ENCODE measurements around the gene MOV10L1.
A peak's percentile ranks its signal among the peaks of the same experiment; 100 is the strongest.
"Not testable (repeated sequence)": the region's sequence is repeated elsewhere in the genome, so short reads cannot be mapped to it uniquely, and the experiment has no call there.

Gene MOV10L1

DNA sequence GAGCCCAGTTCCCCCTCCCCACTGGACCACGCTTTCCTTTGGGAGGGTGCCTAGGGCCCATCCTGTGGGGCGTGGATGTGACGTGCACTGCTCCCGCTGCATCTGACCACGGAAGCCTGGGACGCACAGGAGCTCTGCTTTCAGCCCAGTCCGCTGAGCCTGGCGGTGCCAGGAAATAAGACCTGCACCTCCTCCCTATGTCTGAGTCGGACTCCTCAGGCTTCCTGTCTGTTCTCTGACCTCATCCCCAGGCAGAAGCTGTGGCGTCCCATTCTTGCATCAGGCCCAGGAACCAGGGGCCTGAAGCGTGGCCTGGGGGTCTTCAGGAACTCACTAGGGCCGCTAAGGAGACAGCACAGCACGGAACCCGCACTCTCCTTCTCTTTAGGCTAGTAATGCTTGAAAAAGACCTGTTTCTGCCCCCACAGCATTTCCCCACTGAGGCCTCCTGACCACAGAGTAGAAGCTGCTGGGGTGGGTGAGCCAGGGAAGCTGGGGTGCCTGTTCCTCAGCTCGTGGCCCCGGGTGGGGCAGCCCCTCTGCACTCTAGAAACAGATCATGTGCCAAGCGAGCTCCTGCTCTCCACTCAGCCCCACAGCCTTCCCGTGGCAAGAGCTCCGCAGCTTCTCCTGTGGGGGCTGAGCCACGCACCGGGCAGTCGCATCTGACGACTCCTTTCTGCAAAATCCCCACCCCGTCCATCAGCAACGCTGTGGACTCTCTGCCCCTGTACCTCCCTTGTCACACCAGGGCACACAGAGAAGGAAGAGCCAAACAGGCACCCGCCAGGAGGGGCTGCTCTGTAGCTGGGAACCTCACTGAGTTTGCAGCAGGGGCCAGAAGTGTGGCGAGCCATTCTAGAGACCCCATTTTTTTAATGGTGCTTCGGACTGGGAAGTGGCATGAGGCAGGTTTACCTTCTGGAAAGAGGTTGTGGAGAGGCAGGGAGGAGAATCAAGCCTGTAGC is 22.6 kb downstream of the MOV10L1 start:
- DNase-seq, result no peak

DNA sequence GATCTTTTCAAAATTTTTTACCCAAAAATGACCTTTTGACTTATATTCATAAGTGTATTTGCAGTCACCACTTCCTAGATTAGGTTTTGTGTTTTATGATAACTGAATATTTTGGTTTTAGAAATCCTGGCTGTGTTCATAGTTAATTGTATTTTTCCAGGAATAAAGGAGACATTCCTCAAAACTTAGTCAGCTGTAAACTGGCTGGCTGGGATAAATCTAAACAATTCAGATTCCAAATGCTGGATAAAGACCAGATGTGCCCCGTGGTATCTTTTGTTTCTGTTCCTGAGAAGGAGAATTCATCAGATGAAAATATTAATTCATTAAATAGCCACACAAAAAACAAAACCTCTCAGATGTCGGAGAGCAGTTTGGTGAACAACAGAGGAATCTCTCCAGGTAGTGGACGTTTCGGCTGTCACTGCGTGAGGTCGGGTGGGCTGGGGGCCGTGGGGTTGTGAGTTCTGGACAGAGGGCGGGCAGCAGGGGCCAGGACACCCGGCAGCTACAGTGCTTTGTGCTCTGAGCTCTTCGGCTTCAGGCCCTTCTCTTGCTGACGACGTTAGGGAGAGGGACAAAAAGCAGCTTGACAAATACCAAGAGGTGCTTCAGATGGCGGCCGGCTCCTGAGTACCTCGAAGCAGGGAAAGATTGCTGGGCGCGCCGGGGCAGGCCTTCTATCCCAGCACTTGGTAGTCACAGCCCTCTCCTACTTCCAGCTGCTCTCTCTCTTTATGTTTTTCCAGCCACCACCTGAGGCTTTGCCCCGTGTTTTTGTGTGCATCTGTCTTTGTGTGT is 24.6 kb downstream of the MOV10L1 start:
- peak; percentile 13 for DNase-seq

- no peak for DNase-seq
Observed at GRCh38 chr22:50115693-50116092, 25.9 kb downstream of the MOV10L1 start.

GRCh38 chr22:50117168-50117762 is 27.5 kb downstream of the MOV10L1 start:
- no peak for DNase-seq

- no peak for DNase-seq
Observed at GRCh38 chr22:50118129-50118528, 28.3 kb downstream of the MOV10L1 start.

DNA sequence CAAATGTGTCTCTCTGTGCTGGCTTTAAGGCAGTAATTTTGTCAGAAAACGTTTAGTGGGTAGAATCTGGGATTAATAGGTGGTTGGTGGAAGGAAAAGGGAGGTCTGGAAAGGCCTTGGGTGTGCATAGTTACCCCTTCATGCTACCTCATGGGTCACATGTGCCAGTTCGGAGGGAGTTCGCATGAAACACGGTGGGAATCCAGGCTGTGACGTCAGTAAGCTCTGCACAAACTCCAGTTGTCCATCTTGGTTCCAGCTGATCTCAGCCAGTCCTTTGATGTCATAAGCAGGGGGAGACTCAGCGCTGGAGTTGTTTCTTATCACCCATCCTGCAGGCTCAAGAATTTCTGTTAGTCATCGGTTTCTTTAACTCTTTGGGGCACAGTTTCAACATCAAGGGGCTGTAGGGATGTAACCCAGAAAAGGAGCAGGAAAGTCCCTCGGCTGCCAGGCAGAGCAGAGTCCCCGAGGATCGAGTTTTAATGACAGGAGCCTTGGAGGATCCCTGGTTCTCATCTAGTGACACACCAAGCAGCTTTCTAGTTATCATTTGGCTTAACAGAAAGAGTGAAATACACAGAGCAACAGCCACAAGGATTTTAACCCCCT is 28.9 kb downstream of the MOV10L1 start:
- no peak for DNase-seq

- no peak for DNase-seq
Observed at GRCh38 chr22:50119169-50119767, 29.5 kb downstream of the MOV10L1 start.

DNA sequence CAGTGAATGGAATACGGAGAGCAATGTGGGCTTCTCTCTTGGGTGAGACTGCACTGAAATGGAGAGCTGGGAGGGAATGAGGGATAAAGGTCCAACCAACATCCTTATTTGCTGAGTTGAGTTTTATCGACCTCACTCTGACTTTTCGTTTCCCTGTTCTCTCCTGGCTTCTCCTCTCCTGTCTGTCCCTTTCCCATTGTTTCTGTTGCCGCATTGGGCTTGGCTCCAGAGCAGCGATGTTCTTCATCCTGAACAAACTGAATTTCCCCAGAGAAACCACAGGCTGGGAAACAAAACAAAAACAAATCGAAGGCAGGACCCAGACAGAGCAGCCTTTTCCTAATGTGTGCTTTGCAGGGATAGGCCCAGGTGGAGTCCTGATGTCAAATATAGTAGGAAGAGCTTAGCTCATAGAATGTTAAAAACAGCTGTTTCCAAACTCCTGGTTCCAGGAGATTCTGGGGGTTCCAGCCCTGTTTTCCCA is 30.0 kb downstream of the MOV10L1 start:
- DNase-seq, result no peak

GRCh38 chr22:50121202-50121740 is 31.5 kb downstream of the MOV10L1 start:
- no peak for DNase-seq

DNA sequence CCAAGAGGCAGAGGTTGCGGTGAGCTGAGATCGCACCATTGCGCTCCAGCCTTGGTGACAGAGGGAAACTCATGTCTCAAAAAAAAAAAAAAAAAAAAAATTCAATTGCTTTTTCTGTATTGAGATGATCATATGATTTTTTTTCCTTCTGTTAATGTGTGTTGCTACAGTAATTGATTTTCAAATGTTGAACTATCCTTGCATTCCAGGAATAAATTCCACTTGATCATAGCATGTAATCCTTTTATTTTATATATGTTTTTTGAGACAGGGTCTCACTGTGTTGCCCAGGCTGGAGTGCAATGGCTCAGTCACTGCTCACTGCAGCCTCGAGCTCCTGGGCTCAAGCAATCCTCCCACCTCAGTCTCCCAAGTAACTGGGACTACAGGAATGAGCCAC is 33.3 kb downstream of the MOV10L1 start:
- DNase-seq, result no peak

DNA sequence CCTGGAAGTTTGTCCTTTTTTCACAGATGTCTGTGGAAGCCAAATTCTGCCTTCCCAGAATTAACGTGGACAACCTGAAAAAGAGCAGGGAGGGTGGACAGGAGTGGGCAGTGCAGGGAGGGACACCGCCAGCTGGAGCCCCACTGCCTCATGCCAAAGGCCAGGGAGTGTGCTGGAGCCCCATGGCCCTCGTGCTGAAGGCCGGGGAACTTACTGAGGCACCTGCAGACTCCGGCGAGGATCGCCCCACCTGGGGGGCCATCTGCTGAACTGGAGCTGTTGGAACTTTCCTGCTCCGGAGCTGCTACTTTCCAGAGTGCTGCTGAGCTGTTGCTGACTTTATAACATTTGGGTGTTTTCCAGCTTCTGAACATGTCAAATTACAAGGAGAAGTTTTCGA is 35.2 kb downstream of the MOV10L1 start:
- no peak for DNase-seq

GRCh38 chr22:50129121-50129736 is 39.4 kb downstream of the MOV10L1 start:
- no peak for DNase-seq

GRCh38 chr22:50131894-50132293 is 42.1 kb downstream of the MOV10L1 start:
- DNase-seq, result no peak

GRCh38 chr22:50134481-50134880 is 44.7 kb downstream of the MOV10L1 start:
- no peak for DNase-seq

DNA sequence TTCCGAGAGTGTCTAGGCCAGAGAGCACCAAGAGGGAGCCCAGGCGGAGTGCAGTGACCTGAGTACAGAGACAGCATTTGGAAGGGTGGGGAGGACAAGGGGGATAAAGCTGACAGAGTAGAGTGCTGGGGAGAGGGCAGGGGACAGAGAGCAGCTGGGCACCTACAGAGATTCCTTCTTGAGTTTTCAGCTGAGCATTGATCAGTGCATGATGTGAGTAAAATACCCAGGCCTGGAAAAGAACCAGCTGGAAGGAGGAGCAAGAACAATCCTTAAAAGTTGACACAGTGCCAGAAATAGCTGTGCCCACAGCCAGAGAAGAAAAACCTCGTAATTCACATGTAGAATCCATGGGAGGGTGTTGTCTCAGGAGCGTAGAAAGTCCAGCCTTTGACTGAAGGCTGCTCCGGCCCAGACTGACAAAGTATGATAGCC is 46.8 kb downstream of the MOV10L1 start:
- peak; percentile 8 for DNase-seq

GRCh38 chr22:50137277-50137676 is 47.5 kb downstream of the MOV10L1 start:
- not testable (repeated sequence) for DNase-seq

- DNase-seq, result no peak
Observed at GRCh38 chr22:50138041-50138440, 48.2 kb downstream of the MOV10L1 start.

GRCh38 chr22:50138988-50139387 is 49.2 kb downstream of the MOV10L1 start:
- DNase-seq, result no peak

GRCh38 chr22:50139843-50140415 is 50.1 kb downstream of the MOV10L1 start:
- no peak for DNase-seq

DNA sequence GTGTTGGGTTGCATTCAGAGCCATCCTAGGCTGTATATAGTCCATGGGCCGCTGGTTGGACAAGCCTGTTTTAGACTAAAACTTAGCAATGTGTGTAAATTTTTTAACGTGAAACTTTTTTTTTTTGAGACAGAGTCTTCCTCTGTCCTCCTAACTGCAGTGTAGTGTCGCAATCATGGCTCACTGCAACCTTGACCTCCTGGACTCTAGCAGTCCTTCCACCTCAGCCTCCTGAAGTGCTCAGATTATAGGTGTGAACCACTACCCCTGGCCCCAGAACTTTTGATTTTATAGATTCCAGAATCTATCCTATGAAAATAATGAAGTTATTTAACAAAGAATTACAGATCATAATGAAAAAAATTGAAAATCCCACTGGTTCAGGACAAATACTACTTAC is 50.8 kb downstream of the MOV10L1 start:
- DNase-seq, result no peak

- DNase-seq, result no peak
Observed at GRCh38 chr22:50141462-50141861, 51.7 kb downstream of the MOV10L1 start.

Data from NCI-H1694 treated with DMSO at 0.1 percent for 48 hours (cell line).